HG02840 (cell line): ENCODE data around the gene ARHGDIB.

Experiments
- ATAC-seq: cut with Tn5 transposase; IDR thresholded peaks from one replicate; pipeline ENCODE4 v1.9.1; 2021; ENCODE audit warnings: mild to moderate bottlenecking, moderate library complexity, moderate number of reproducible peaks; ENCODE audit not compliant: unreplicated experiment, low FRiP score

Gene ARHGDIB

GRCh38 chr12:14904854-14905253 lies 56.5 kb downstream of the ARHGDIB start:
- no peak for ATAC-seq

- ATAC-seq: no peak
These were observed 57.9 kb downstream of the ARHGDIB start for GRCh38 chr12:14903386-14904098.

DNA sequence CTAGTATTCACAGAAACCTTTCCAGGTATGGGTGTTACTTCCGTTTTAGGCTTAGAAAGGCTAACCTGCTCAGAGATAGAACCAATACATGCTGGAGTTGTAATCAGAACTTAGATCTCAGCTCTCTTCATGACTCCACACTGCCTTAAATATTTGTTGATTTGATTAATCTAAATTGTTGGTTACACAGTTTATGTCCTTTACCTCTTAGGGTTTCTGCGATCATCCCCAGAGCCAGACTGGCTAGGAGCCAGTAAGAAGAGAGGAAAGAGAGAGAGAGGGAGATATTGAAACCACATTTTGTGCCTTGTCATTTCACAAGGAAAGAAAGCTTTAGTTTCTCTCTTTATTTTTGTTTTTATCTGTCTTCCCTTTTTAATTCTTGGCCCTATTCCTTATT lies 58.9 kb downstream of the ARHGDIB start:
- no peak for ATAC-seq

DNA sequence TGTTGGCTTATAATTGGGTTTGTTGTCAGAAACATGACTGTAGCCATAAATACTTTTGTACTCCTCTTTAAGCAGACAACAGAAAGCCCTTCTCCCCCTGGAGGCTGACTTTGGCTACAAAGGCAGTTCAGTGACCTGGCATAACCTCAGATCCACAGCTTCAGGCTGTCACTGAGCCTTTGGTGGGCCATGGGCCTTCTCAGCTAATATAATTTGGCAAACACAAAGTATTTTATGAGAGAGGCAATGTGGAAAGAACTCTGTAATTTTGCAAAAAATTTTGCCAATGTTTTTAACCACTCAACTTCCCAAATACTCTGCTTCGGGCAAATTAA lies 60.2 kb downstream of the ARHGDIB start:
- no peak for ATAC-seq

GRCh38 chr12:14900521-14901227 lies 60.7 kb downstream of the ARHGDIB start:
- no peak for ATAC-seq

DNA sequence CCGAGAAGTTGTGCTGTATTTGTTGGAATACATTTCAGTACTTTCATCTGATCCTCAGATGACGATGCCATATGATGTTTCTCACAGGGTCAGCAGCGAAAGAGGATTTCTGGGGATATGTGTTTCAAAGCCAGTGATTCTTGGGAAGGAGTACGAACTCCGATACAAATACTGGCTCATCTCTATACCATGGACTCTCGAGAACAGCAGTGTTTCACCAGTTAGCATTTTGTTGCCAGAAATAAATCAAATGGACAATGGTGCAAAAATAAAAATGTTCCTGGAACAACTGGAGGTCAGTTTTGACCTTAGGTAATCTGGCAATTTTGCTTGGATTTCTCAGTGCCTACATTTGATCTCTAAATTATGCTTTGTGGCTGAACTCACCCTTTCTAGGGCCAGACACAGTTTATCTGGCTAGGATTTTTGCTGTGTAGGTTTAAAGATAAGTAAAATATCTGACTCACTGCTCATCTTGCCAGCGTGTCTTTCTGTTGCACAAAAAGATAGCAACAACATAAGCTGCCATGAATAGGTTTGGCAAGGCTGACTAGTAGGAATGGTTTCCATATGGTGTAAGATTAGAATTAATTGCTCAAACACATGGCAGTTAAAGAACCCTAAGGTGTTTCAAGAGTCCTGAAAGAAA lies 64.8 kb downstream of the ARHGDIB start:
- ATAC-seq: no peak

GRCh38 chr12:14893506-14894250 lies 67.7 kb downstream of the ARHGDIB start:
- ATAC-seq: no peak

- ATAC-seq: no peak
These were observed 68.5 kb downstream of the ARHGDIB start for GRCh38 chr12:14892726-14893505.
